ENCODE results near the gene MKX.

DNA sequence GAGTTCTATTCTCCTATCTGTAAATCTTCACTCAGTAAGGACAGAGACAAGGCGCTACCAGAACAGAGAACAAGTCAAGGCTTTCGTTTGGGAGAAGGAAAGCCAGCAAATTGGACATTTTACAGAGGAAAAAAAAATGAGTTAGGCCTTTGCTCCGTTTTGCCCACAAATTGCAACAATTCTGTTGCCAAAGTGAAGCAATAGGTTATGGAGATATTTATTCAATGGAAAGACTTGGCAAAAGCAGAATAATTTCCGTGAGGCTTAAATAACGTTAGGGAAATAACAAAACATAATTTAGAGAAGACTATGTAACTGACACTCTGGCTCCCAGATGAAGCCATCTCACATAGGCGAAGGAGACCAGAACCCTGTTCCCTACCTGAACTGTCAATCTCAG lies 67.5 kb downstream of the MKX start:
- TF ChIP-seq, protein P1, sequence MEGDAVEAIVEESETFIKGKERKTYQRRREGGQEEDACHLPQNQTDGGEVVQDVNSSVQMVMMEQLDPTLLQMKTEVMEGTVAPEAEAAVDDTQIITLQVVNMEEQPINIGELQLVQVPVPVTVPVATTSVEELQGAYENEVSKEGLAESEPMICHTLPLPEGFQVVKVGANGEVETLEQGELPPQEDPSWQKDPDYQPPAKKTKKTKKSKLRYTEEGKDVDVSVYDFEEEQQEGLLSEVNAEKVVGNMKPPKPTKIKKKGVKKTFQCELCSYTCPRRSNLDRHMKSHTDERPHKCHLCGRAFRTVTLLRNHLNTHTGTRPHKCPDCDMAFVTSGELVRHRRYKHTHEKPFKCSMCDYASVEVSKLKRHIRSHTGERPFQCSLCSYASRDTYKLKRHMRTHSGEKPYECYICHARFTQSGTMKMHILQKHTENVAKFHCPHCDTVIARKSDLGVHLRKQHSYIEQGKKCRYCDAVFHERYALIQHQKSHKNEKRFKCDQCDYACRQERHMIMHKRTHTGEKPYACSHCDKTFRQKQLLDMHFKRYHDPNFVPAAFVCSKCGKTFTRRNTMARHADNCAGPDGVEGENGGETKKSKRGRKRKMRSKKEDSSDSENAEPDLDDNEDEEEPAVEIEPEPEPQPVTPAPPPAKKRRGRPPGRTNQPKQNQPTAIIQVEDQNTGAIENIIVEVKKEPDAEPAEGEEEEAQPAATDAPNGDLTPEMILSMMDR (IDR thresholded peaks at IDR 0.05): no peak
- no peak for TF ChIP-seq ZFX (IDR thresholded peaks at IDR 0.05; ENCODE audit: borderline replicate concordance)

Data from 22Rv1 (cell line).